ENCODE measurements around the gene USP3.

USP3 gene

GRCh38 chr15:63494408-63494807, 10.0 kb upstream of the USP3 start:
- H4K91ac ChIP-seq (ENCODE audit: low read depth, low read length, poor library complexity): no peak overlapping the region
- no peak overlapping the region for H3K18ac ChIP-seq (ENCODE audit: low read length)
- no peak overlapping the region for H3K9ac ChIP-seq (ENCODE audit: low read depth, low read length, poor library complexity)
- H3K4ac ChIP-seq (ENCODE audit: low read length): no peak overlapping the region
- H3K14ac ChIP-seq (ENCODE audit: low read length): no peak overlapping the region
- no peak for DNase-seq (ENCODE audit: low spot score)
- H3K4me1 ChIP-seq (ENCODE audit: control insufficient read depth in 2 of 2, insufficient read depth in 1 of 2, low read depth in 1 of 2, low read length in 2 of 2): peaks cover 2 to 6% of the 10 kb centered on the region in 2 donors
- H3K9me3 ChIP-seq (replicated peaks in 1 of 2; ENCODE audit: control insufficient read depth in 2 of 2, insufficient read depth in 1 of 2, low read depth in 1 of 2, low read length in 2 of 2): no peaks in the 10 kb centered on the region
- no peak overlapping the region for H2BK5ac ChIP-seq (ENCODE audit: low read length)
- no peak overlapping the region for H3K4me2 ChIP-seq (ENCODE audit: insufficient read depth, low read length, poor library complexity, severe bottlenecking)
- no peak overlapping the region for H4K8ac ChIP-seq (ENCODE audit: low read depth, low read length)
- H3K27ac ChIP-seq (replicated peaks; ENCODE audit: low read length): no peak overlapping the region
- no peak overlapping the region for H2BK15ac ChIP-seq (ENCODE audit: low read length)
- no peaks in the 10 kb centered on the region for H3K36me3 ChIP-seq (replicated peaks in 1 of 2; ENCODE audit: control insufficient read depth in 2 of 2, insufficient read depth in 2 of 2, low read length in 2 of 2)
- no peak overlapping the region for H2AK5ac ChIP-seq (ENCODE audit: low read depth, low read length)
- H2AFZ ChIP-seq (ENCODE audit: low read length): no peak overlapping the region
- no peak overlapping the region for H3K4me3 ChIP-seq (ENCODE audit: low read length in 2 of 2)
- WGBS, 2 donors (ENCODE audit: extremely low coverage in 2 of 2, insufficient read length in 2 of 2, insufficient replicate concordance in 1 of 2): no CpG with 5 or more reads among the region's 4 CpGs
- no peak overlapping the region for H2BK12ac ChIP-seq (ENCODE audit: low read length)
- no peak overlapping the region for H3K23ac ChIP-seq (ENCODE audit: low read depth, low read length, poor library complexity)
- no peaks in the 10 kb centered on the region for H3K27me3 ChIP-seq (ENCODE audit: control insufficient read depth in 3 of 3, insufficient read depth in 3 of 3, low read depth in 1 of 3, low read length in 3 of 3)
- H2BK120ac ChIP-seq (ENCODE audit: low read depth, low read length): no peak overlapping the region
- no peaks in the 10 kb centered on the region for H3K79me1 ChIP-seq (ENCODE audit: low read depth, low read length)

DNA sequence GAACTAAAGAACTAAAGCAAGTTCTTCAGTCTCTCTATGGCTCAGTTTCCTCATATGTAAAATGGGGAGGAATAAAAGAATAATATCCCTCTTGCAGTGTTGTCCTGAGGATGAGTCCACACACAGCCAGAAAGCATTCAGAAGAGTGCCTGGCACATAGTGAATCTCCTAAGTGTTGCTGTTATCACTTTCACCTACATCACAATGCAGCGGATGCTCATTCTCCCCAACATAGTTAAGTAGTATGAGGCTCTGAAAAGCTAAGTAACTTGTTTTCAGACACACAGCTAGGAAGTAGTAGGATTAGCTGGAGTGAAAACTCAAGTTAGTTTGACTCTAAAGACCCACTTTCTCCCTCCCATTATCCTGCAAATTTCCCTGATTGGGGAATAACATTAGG, 9.1 kb upstream of the USP3 start:
- Histone ChIP-seq H3K14ac (ENCODE audit: low read length) (no peak overlapping the region), H2AFZ (ENCODE audit: low read length) (peak overlapping the region; percentile 9), H3K9me3 (replicated peaks in 1 of 2; ENCODE audit: control insufficient read depth in 2 of 2, insufficient read depth in 1 of 2, low read depth in 1 of 2, low read length in 2 of 2) (no peaks in the 10 kb centered on the region), H2BK120ac (ENCODE audit: low read depth, low read length) (no peak overlapping the region), H3K27me3 (ENCODE audit: control insufficient read depth in 3 of 3, insufficient read depth in 3 of 3, low read depth in 1 of 3, low read length in 3 of 3) (peaks cover 0 to 1% (median 0%) of the 10 kb centered on the region in 3 experiments), H2BK15ac (ENCODE audit: low read length) (no peak overlapping the region), H3K4me2 (ENCODE audit: insufficient read depth, low read length, poor library complexity, severe bottlenecking) (no peak overlapping the region), H2BK12ac (ENCODE audit: low read length) (no peak overlapping the region), H2AK5ac (ENCODE audit: low read depth, low read length) (no peak overlapping the region), H3K4me3 (ENCODE audit: low read length in 2 of 2) (no peak overlapping the region), H4K8ac (ENCODE audit: low read depth, low read length) (no peak overlapping the region), H3K18ac (ENCODE audit: low read length) (no peak overlapping the region), H3K4me1 (ENCODE audit: control insufficient read depth in 2 of 2, insufficient read depth in 1 of 2, low read depth in 1 of 2, low read length in 2 of 2) (peaks cover 2 to 6% of the 10 kb centered on the region in 2 donors), H4K91ac (ENCODE audit: low read depth, low read length, poor library complexity) (no peak overlapping the region), H2BK5ac (ENCODE audit: low read length) (no peak overlapping the region), H3K9ac (ENCODE audit: low read depth, low read length, poor library complexity) (no peak overlapping the region), H3K4ac (ENCODE audit: low read length) (no peak overlapping the region), H3K23ac (ENCODE audit: low read depth, low read length, poor library complexity) (no peak overlapping the region), H3K27ac (replicated peaks; ENCODE audit: low read length) (no peak overlapping the region), H3K79me1 (ENCODE audit: low read depth, low read length) (no peaks in the 10 kb centered on the region), H3K36me3 (replicated peaks in 1 of 2; ENCODE audit: control insufficient read depth in 2 of 2, insufficient read depth in 2 of 2, low read length in 2 of 2) (no peaks in the 10 kb centered on the region)
- no peak for DNase-seq (ENCODE audit: low spot score)
- WGBS, 2 donors (ENCODE audit: extremely low coverage in 2 of 2, insufficient read length in 2 of 2, insufficient replicate concordance in 1 of 2): no CpG with 5 or more reads among the region's 1 CpG

GRCh38 chr15:63495780-63496488, 8.5 kb upstream of the USP3 start:
- Histone ChIP-seq H3K4me1 (ENCODE audit: control insufficient read depth in 2 of 2, insufficient read depth in 1 of 2, low read depth in 1 of 2, low read length in 2 of 2) (peaks cover 2 to 6% of the 10 kb centered on the region in 2 donors), H2BK5ac (ENCODE audit: low read length) (no peak overlapping the region), H4K8ac (ENCODE audit: low read depth, low read length) (no peak overlapping the region), H4K91ac (ENCODE audit: low read depth, low read length, poor library complexity) (no peak overlapping the region), H3K27me3 (ENCODE audit: control insufficient read depth in 3 of 3, insufficient read depth in 3 of 3, low read depth in 1 of 3, low read length in 3 of 3) (peaks cover 0 to 5% (median 0%) of the 10 kb centered on the region in 3 experiments), H3K4me2 (ENCODE audit: insufficient read depth, low read length, poor library complexity, severe bottlenecking) (no peak overlapping the region), H2BK12ac (ENCODE audit: low read length) (no peak overlapping the region), H3K9me3 (replicated peaks in 1 of 2; ENCODE audit: control insufficient read depth in 2 of 2, insufficient read depth in 1 of 2, low read depth in 1 of 2, low read length in 2 of 2) (no peaks in the 10 kb centered on the region), H2AFZ (ENCODE audit: low read length) (peak overlapping the region; percentile 6), H3K36me3 (replicated peaks in 1 of 2; ENCODE audit: control insufficient read depth in 2 of 2, insufficient read depth in 2 of 2, low read length in 2 of 2) (no peaks in the 10 kb centered on the region), H3K4ac (ENCODE audit: low read length) (no peak overlapping the region), H3K4me3 (ENCODE audit: low read length in 2 of 2) (no peak overlapping the region), H3K14ac (ENCODE audit: low read length) (no peak overlapping the region), H2BK15ac (ENCODE audit: low read length) (no peak overlapping the region), H3K23ac (ENCODE audit: low read depth, low read length, poor library complexity) (no peak overlapping the region), H3K18ac (ENCODE audit: low read length) (no peak overlapping the region), H3K79me1 (ENCODE audit: low read depth, low read length) (no peaks in the 10 kb centered on the region), H2AK5ac (ENCODE audit: low read depth, low read length) (no peak overlapping the region), H3K27ac (replicated peaks; ENCODE audit: low read length) (no peak overlapping the region), H3K9ac (ENCODE audit: low read depth, low read length, poor library complexity) (no peak overlapping the region), H2BK120ac (ENCODE audit: low read depth, low read length) (no peak overlapping the region)
- DNase-seq (ENCODE audit: low spot score): no peak
- WGBS, 2 donors (ENCODE audit: extremely low coverage in 2 of 2, insufficient read length in 2 of 2, insufficient replicate concordance in 1 of 2): no CpG with 5 or more reads among the region's 5 CpGs

DNA sequence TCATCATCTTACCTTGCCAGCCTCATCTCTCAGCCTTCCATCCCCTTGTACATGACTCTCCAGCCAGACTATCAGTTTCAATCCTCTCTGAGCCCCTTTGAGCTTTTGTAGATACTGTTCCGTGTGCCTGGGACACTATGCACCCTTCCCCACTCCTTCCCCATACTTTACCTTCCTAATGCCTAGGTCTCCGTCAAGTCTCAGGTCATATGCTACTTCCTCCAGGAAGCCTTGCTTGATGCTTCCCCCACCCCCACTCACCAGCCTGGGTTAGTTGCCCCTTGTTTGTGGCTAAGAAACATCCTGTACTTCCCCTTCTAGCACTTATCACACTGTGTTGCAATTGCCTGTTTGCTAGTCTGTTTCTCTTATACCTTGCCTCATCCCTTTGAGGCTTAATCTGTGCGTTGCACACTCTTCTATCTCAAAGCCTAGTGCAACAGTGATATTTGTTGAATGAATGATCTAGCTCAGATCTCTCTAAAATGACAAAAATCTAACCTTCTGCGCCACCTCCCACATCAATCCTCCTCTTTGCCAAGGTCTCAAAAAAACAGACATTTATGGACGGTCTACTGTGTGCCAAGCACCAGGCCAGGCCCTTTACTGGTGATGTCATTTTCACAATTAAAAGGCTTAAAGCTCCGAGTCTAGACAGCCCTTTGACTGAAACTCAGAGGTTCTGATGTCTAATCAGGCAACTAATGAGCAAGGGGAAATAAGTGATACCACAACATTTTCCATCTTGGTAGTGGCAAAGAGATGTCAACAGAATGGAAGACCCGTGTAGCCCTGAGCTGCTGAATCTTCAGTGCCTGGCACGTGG, 6.5 kb upstream of the USP3 start:
- Histone ChIP-seq H4K91ac (ENCODE audit: low read depth, low read length, poor library complexity) (no peak overlapping the region), H4K8ac (ENCODE audit: low read depth, low read length) (no peak overlapping the region), H2BK120ac (ENCODE audit: low read depth, low read length) (no peak overlapping the region), H3K36me3 (replicated peaks in 1 of 2; ENCODE audit: control insufficient read depth in 2 of 2, insufficient read depth in 2 of 2, low read length in 2 of 2) (no peaks in the 10 kb centered on the region), H3K4me2 (ENCODE audit: insufficient read depth, low read length, poor library complexity, severe bottlenecking) (no peak overlapping the region), H2AFZ (ENCODE audit: low read length) (no peak overlapping the region), H3K14ac (ENCODE audit: low read length) (no peak overlapping the region), H3K79me1 (ENCODE audit: low read depth, low read length) (no peaks in the 10 kb centered on the region), H2BK15ac (ENCODE audit: low read length) (no peak overlapping the region), H3K27ac (replicated peaks; ENCODE audit: low read length) (no peak overlapping the region), H3K4me1 (ENCODE audit: control insufficient read depth in 2 of 2, insufficient read depth in 1 of 2, low read depth in 1 of 2, low read length in 2 of 2) (peaks cover 0 to under 1% of the 10 kb centered on the region in 2 donors), H3K4ac (ENCODE audit: low read length) (no peak overlapping the region), H3K23ac (ENCODE audit: low read depth, low read length, poor library complexity) (no peak overlapping the region), H2BK12ac (ENCODE audit: low read length) (no peak overlapping the region), H3K18ac (ENCODE audit: low read length) (no peak overlapping the region), H3K27me3 (ENCODE audit: control insufficient read depth in 3 of 3, insufficient read depth in 3 of 3, low read depth in 1 of 3, low read length in 3 of 3) (peaks cover 0 to 24% (median 0%) of the 10 kb centered on the region in 3 experiments), H3K4me3 (ENCODE audit: low read length in 2 of 2) (no peak overlapping the region), H3K9ac (ENCODE audit: low read depth, low read length, poor library complexity) (no peak overlapping the region), H2AK5ac (ENCODE audit: low read depth, low read length) (no peak overlapping the region), H2BK5ac (ENCODE audit: low read length) (no peak overlapping the region), H3K9me3 (replicated peaks in 1 of 2; ENCODE audit: control insufficient read depth in 2 of 2, insufficient read depth in 1 of 2, low read depth in 1 of 2, low read length in 2 of 2) (no peaks in the 10 kb centered on the region)
- WGBS, 2 donors (ENCODE audit: extremely low coverage in 2 of 2, insufficient read length in 2 of 2, insufficient replicate concordance in 1 of 2): no CpG with 5 or more reads among the region's 8 CpGs
- no peak for DNase-seq (ENCODE audit: low spot score)
